HG02981 (cell line): ENCODE data around the gene TDRD5.
A peak's percentile ranks its signal among the peaks of the same experiment; 100 is the strongest.
"Not testable (repeated sequence)": the region's sequence is repeated elsewhere in the genome, so short reads cannot be mapped to it uniquely, and the experiment has no call there.

Source experiments
- ATAC-seq: cut with Tn5 transposase; IDR thresholded peaks from one replicate; pipeline ENCODE4 v1.9.1; 2021; ENCODE audit warnings: mild to moderate bottlenecking, moderate library complexity; ENCODE audit not compliant: unreplicated experiment

The TDRD5 gene

GRCh38 chr1:179598631-179599030, 7.0 kb downstream of the TDRD5 start:
- ATAC-seq = no peak

GRCh38 chr1:179599623-179600249, 8.1 kb downstream of the TDRD5 start:
- ATAC-seq = no peak

- no peak for ATAC-seq
Observed at GRCh38 chr1:179601093-179601492, 9.5 kb downstream of the TDRD5 start.

GRCh38 chr1:179612361-179612760, 20.7 kb downstream of the TDRD5 start:
- no peak for ATAC-seq

- ATAC-seq = no peak
Observed at GRCh38 chr1:179630719-179631118, 39.1 kb downstream of the TDRD5 start.

- peak; percentile 89 for ATAC-seq
Observed at GRCh38 chr1:179632868-179633267, 41.2 kb downstream of the TDRD5 start.

- ATAC-seq = no peak
Observed at GRCh38 chr1:179637211-179637860, 45.7 kb downstream of the TDRD5 start.

- ATAC-seq = no peak
Observed at GRCh38 chr1:179661018-179661417, 69.4 kb downstream of the TDRD5 start.

GRCh38 chr1:179663810-179664209, 72.2 kb downstream of the TDRD5 start:
- ATAC-seq = no peak

GRCh38 chr1:179677882-179678281, 86.2 kb downstream of the TDRD5 start:
- no peak for ATAC-seq

- ATAC-seq = not testable (repeated sequence)
Observed at GRCh38 chr1:179694530-179694929, 102.9 kb downstream of the TDRD5 start.

- no peak for ATAC-seq
Observed at GRCh38 chr1:179702946-179703539, 111.4 kb downstream of the TDRD5 start.

- no peak for ATAC-seq
Observed at GRCh38 chr1:179706339-179706941, 114.8 kb downstream of the TDRD5 start.

- no peak for ATAC-seq
Observed at GRCh38 chr1:179707406-179707805, 115.8 kb downstream of the TDRD5 start.

GRCh38 chr1:179708434-179709195, 117.0 kb downstream of the TDRD5 start:
- no peak for ATAC-seq

- ATAC-seq = peak; percentile 89
Observed at GRCh38 chr1:179709841-179710329, 118.3 kb downstream of the TDRD5 start.

GRCh38 chr1:179714159-179714558, 122.5 kb downstream of the TDRD5 start:
- ATAC-seq = no peak

GRCh38 chr1:179714623-179715022, 123.0 kb downstream of the TDRD5 start:
- no peak for ATAC-seq

- ATAC-seq = no peak
Observed at GRCh38 chr1:179719272-179719671, 127.6 kb downstream of the TDRD5 start.

- no peak for ATAC-seq
Observed at GRCh38 chr1:179728271-179728670, 136.6 kb downstream of the TDRD5 start.

- ATAC-seq = no peak
Observed at GRCh38 chr1:179729881-179730280, 138.2 kb downstream of the TDRD5 start.
